ENCODE measurements around the gene DSN1.

DSN1 gene

DNA sequence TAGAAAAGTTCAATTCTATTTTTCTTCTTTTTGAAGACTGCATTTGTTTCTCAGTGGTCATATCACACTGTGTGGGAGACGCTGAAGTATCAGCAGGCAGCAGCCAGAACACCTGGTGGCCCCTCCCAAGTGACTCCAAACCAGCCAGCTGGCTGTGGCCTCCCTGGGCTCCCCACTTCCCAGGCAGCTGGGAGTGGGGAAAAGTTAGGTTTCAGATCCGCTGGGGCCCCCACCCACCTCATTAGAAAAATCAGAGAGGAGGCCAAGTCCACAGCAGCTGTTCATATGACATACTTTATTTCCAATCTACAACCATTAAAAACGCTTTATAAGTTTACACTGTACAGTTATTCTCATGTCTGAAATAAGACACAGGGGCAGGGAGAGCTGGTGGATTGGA lies 3.6 kb upstream of the DSN1 start:
- Histone ChIP-seq H3K4me2 (ENCODE audit: low read depth, low read length, poor library complexity, severe bottlenecking) (no peak overlapping the region), H3K27me3 (ENCODE audit: insufficient read depth, low read length, poor library complexity, severe bottlenecking) (no peaks in the 10 kb centered on the region), H3K4me3 (ENCODE audit: low read length, poor library complexity, severe bottlenecking) (no peak overlapping the region), H2AFZ (ENCODE audit: low read length) (no peak overlapping the region), H3F3A (ENCODE audit: low read depth) (no peaks in the 10 kb centered on the region), H3K4me1 (ENCODE audit: insufficient read depth, low read length, poor library complexity, severe bottlenecking) (peaks cover 11% of the 10 kb centered on the region), H3K9ac (ENCODE audit: low read depth, low read length, poor library complexity, severe bottlenecking) (no peak overlapping the region), H3K9me2 (replicated peaks; ENCODE audit: low read depth, low read length) (no peaks in the 10 kb centered on the region), H3K36me3 (ENCODE audit: insufficient read depth, low read length) (no peaks in the 10 kb centered on the region), H3K79me2 (ENCODE audit: insufficient read depth, low read length) (peaks cover 14% of the 10 kb centered on the region), H3K9me3 (ENCODE audit: insufficient read depth, low read depth, low read length) (no peaks in the 10 kb centered on the region), H4K20me1 (ENCODE audit: insufficient read depth, low read length, poor library complexity, severe bottlenecking) (peaks cover 3% of the 10 kb centered on the region)
- TF ChIP-seq EZH2phosphoT487 (IDR thresholded peaks at IDR 0.05; ENCODE audit: borderline replicate concordance), result no peak
- TF ChIP-seq, protein P1, sequence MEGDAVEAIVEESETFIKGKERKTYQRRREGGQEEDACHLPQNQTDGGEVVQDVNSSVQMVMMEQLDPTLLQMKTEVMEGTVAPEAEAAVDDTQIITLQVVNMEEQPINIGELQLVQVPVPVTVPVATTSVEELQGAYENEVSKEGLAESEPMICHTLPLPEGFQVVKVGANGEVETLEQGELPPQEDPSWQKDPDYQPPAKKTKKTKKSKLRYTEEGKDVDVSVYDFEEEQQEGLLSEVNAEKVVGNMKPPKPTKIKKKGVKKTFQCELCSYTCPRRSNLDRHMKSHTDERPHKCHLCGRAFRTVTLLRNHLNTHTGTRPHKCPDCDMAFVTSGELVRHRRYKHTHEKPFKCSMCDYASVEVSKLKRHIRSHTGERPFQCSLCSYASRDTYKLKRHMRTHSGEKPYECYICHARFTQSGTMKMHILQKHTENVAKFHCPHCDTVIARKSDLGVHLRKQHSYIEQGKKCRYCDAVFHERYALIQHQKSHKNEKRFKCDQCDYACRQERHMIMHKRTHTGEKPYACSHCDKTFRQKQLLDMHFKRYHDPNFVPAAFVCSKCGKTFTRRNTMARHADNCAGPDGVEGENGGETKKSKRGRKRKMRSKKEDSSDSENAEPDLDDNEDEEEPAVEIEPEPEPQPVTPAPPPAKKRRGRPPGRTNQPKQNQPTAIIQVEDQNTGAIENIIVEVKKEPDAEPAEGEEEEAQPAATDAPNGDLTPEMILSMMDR (conservative IDR thresholded peaks at IDR 0.05; ENCODE audit: low read length), result no peak

DNA sequence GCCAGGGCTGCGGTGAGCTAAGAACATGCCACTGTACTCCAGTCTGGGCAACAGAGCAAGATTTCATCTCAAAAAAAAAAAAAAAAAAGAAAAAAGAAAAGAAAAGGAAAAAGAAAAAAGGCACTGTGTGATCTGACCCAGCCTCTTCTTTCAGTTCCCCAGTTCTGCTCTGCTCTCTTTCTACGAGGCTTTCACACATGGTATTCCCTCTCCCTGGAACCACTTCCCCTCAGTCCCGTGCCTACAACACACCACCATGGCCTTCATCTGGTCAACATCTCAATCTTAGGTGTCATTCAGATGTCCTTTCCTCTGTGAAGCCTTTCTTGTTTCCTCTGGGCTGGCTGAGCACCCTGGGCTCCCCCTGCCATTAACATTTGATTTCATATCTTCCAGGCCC lies 2.3 kb upstream of the DSN1 start:
- Histone ChIP-seq H3K9ac (ENCODE audit: low read depth, low read length, poor library complexity, severe bottlenecking) (no peak overlapping the region), H3K9me3 (ENCODE audit: insufficient read depth, low read depth, low read length) (no peaks in the 10 kb centered on the region), H3K27me3 (ENCODE audit: insufficient read depth, low read length, poor library complexity, severe bottlenecking) (no peaks in the 10 kb centered on the region), H3F3A (ENCODE audit: low read depth) (no peaks in the 10 kb centered on the region), H4K20me1 (ENCODE audit: insufficient read depth, low read length, poor library complexity, severe bottlenecking) (peaks cover 3% of the 10 kb centered on the region), H3K36me3 (ENCODE audit: insufficient read depth, low read length) (no peaks in the 10 kb centered on the region), H3K4me2 (ENCODE audit: low read depth, low read length, poor library complexity, severe bottlenecking) (no peak overlapping the region), H3K4me3 (ENCODE audit: low read length, poor library complexity, severe bottlenecking) (no peak overlapping the region), H3K4me1 (ENCODE audit: insufficient read depth, low read length, poor library complexity, severe bottlenecking) (peaks cover 21% of the 10 kb centered on the region), H3K9me2 (replicated peaks; ENCODE audit: low read depth, low read length) (no peaks in the 10 kb centered on the region), H3K79me2 (ENCODE audit: insufficient read depth, low read length) (peaks cover 27% of the 10 kb centered on the region), H2AFZ (ENCODE audit: low read length) (no peak overlapping the region)
- TF ChIP-seq, protein P1 (conservative IDR thresholded peaks at IDR 0.05; ENCODE audit: low read length), result no peak
- TF ChIP-seq EZH2phosphoT487 (IDR thresholded peaks at IDR 0.05; ENCODE audit: borderline replicate concordance), result no peak

DNA sequence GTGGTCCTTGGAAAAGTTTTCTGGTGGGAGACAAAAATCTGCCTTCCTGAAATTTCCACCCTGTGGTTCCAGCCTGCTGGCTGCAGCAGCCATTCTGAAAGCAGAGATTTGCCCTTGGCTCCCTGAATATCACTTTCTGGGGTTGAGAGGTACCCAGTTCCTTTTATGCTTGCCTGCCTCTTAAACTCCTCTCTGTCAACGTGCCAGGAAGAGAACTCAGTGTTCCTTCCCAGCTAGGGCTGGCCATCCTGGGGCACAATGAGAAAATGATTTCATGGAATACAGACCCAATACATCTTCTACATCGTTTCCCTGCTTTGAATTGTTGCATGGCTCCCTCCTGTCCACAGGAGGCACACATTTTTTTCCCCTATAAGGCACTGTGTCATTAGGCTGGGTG lies 1.6 kb upstream of the DSN1 start:
- no peak overlapping the region for H3K9ac ChIP-seq (ENCODE audit: low read depth, low read length, poor library complexity, severe bottlenecking)
- H4K20me1 ChIP-seq (ENCODE audit: insufficient read depth, low read length, poor library complexity, severe bottlenecking), result peaks cover 3% of the 10 kb centered on the region
- H3K4me1 ChIP-seq (ENCODE audit: insufficient read depth, low read length, poor library complexity, severe bottlenecking), result peaks cover 26% of the 10 kb centered on the region
- H3K4me2 ChIP-seq (ENCODE audit: low read depth, low read length, poor library complexity, severe bottlenecking), result no peak overlapping the region
- H3F3A ChIP-seq (ENCODE audit: low read depth), result no peaks in the 10 kb centered on the region
- no peaks in the 10 kb centered on the region for H3K9me2 ChIP-seq (replicated peaks; ENCODE audit: low read depth, low read length)
- no peaks in the 10 kb centered on the region for H3K36me3 ChIP-seq (ENCODE audit: insufficient read depth, low read length)
- H3K9me3 ChIP-seq (ENCODE audit: insufficient read depth, low read depth, low read length), result no peaks in the 10 kb centered on the region
- TF ChIP-seq EZH2phosphoT487 (IDR thresholded peaks at IDR 0.05; ENCODE audit: borderline replicate concordance), result no peak
- TF ChIP-seq, protein P1 (conservative IDR thresholded peaks at IDR 0.05; ENCODE audit: low read length), result no peak
- H2AFZ ChIP-seq (ENCODE audit: low read length), result no peak overlapping the region
- no peaks in the 10 kb centered on the region for H3K27me3 ChIP-seq (ENCODE audit: insufficient read depth, low read length, poor library complexity, severe bottlenecking)
- H3K79me2 ChIP-seq (ENCODE audit: insufficient read depth, low read length), result peaks cover 33% of the 10 kb centered on the region
- H3K4me3 ChIP-seq (ENCODE audit: low read length, poor library complexity, severe bottlenecking), result no peak overlapping the region

Data from Loucy (cell line).